WTC11 (cell line): ENCODE data around the gene RNGTT. TPM values are rescaled to one million over a fixed set of nuclear protein-coding genes. Genes with fewer than 3 reads are reported as not detected.

ENCODE experiments used
- ATAC-seq: fragments of 200-7000 bp; cut with Tn5 transposase; 2 replicates; pipeline ENCODE4 v1.10.0; 2021; ENCODE audit warnings: mild to moderate bottlenecking, moderate library complexity
- CTCF ChIA-PET: fragments of 300-600 bp; sonication (Branson Sonifier 250); formaldehyde crosslinking; loops from one replicate; lab custom pipeline; 2021; ENCODE audit warnings: antibody characterized with exemption; lab: Charles Lee
- POLR2A ChIA-PET: fragments of 350-600 bp; sonication (Branson Sonifier 250); formaldehyde crosslinking; loops from one replicate; lab custom pipeline; 2021; ENCODE audit warnings: antibody characterized with exemption; lab: Charles Lee
- DNase-seq: peaks from one replicate; pipeline ENCODE4 v3.0.0; 2021; ENCODE audit warnings: low spot score
- H3K27ac Mint-ChIP-seq: 2 replicates; pipeline ENCODE4 v1.8.0; 2021; ENCODE audit warnings: mixed read lengths
- H3K27me3 Mint-ChIP-seq: 2 replicates; pipeline ENCODE4 v1.8.0; 2021; ENCODE audit warnings: low read depth, mild to moderate bottlenecking, moderate library complexity, mixed read lengths
- H3K36me3 Mint-ChIP-seq: 2 replicates; pipeline ENCODE4 v1.8.0; 2021; ENCODE audit warnings: mixed read lengths
- H3K4me1 Mint-ChIP-seq: 2 replicates; pipeline ENCODE4 v1.8.0; 2022; ENCODE audit warnings: mixed read lengths
- H3K4me3 Mint-ChIP-seq: 2 replicates; pipeline ENCODE4 v1.8.0; 2021; ENCODE audit warnings: mild to moderate bottlenecking, moderate library complexity, mixed read lengths
- H3K9me3 Mint-ChIP-seq: 2 replicates; pipeline ENCODE4 v1.8.0; 2021; ENCODE audit warnings: mixed read lengths
- CBFB ChIP-seq: sonication (generic); formaldehyde crosslinking; IDR thresholded peaks from 2 replicates; pipeline ENCODE4 v1.8.1; 2022; ENCODE audit warnings: mild to moderate bottlenecking, low read depth, missing genetic modification reagents
- ESRRA ChIP-seq: sonication (generic); formaldehyde crosslinking; IDR thresholded peaks from 2 replicates; pipeline ENCODE4 v1.8.1; 2022; ENCODE audit warnings: mild to moderate bottlenecking, missing genetic modification reagents, borderline replicate concordance
- ETV6 ChIP-seq: sonication (generic); formaldehyde crosslinking; IDR thresholded peaks from 2 replicates; pipeline ENCODE4 v1.8.1; 2022; ENCODE audit warnings: mild to moderate bottlenecking, missing genetic modification reagents
- IRF2 ChIP-seq: sonication (generic); formaldehyde crosslinking; IDR thresholded peaks from 2 replicates; pipeline ENCODE4 v1.8.0; 2022; ENCODE audit warnings: low read depth, missing genetic modification reagents, borderline replicate concordance
- MAX ChIP-seq: sonication (generic); formaldehyde crosslinking; IDR thresholded peaks from 2 replicates; pipeline ENCODE4 v1.8.0; 2022; ENCODE audit warnings: mild to moderate bottlenecking, missing genetic modification reagents
- MXD4 ChIP-seq: fragments of 250-450 bp; sonication (Bioruptor Pico); IDR thresholded peaks from 2 replicates; pipeline ENCODE4 v1.8.0; 2021; ENCODE audit warnings: mild to moderate bottlenecking, moderate library complexity, borderline replicate concordance
- NFE2L1 ChIP-seq: sonication (generic); formaldehyde crosslinking; IDR thresholded peaks from 2 replicates; pipeline ENCODE4 v1.8.1; 2023; ENCODE audit warnings: missing genetic modification reagents
- PREB ChIP-seq: sonication (generic); formaldehyde crosslinking; IDR thresholded peaks from 2 replicates; pipeline ENCODE4 v1.8.1; 2022; ENCODE audit warnings: mild to moderate bottlenecking, missing genetic modification reagents, moderate library complexity, borderline replicate concordance
- RELA ChIP-seq: sonication (generic); formaldehyde crosslinking; IDR thresholded peaks from 2 replicates; pipeline ENCODE4 v1.8.1; 2022; ENCODE audit warnings: missing genetic modification reagents, mild to moderate bottlenecking, borderline replicate concordance
- RORB ChIP-seq: fragments of 250-450 bp; sonication (Bioruptor Pico); IDR thresholded peaks from 2 replicates; pipeline ENCODE4 v1.9.0; 2021; ENCODE audit warnings: mild to moderate bottlenecking
- SOX15 ChIP-seq: fragments of 250-450 bp; sonication (Bioruptor Pico); IDR thresholded peaks from 2 replicates; pipeline ENCODE4 v1.9.0; 2021; ENCODE audit warnings: mild to moderate bottlenecking
- USF2 ChIP-seq: sonication (generic); formaldehyde crosslinking; IDR thresholded peaks from 2 replicates; pipeline ENCODE4 v1.8.1; 2023; ENCODE audit warnings: mild to moderate bottlenecking, missing genetic modification reagents, moderate library complexity
- ZNF232 ChIP-seq: sonication (generic); formaldehyde crosslinking; IDR thresholded peaks from 2 replicates; pipeline ENCODE4 v1.8.0; 2022; ENCODE audit warnings: mild to moderate bottlenecking, missing genetic modification reagents
- ZNF317 ChIP-seq: sonication (generic); formaldehyde crosslinking; IDR thresholded peaks from 2 replicates; pipeline ENCODE4 v1.8.1; 2023; ENCODE audit warnings: low read depth, mild to moderate bottlenecking, moderate library complexity, missing genetic modification reagents, borderline replicate concordance
- ZNF671 ChIP-seq: fragments of 250-450 bp; sonication (Bioruptor Pico); IDR thresholded peaks from 2 replicates; pipeline ENCODE4 v1.8.0; 2021; ENCODE audit warnings: mild to moderate bottlenecking
- total RNA-seq: library from RNA; stranded (reverse); gene quantifications from 3 replicates; pipeline ENCODE4 v1.2.3, GENCODE V29; 2021
- TF ChIP-seq, protein P1 (sequence below): fragments of 200-600 bp; IDR thresholded peaks from 2 replicates; pipeline ENCODE4 v1.8.0; 2022; ENCODE audit warnings: antibody characterized with exemption
- TF ChIP-seq, protein P2 (sequence below): sonication (generic); formaldehyde crosslinking; IDR thresholded peaks from 2 replicates; pipeline ENCODE4 v1.8.0; 2022; ENCODE audit warnings: mild to moderate bottlenecking, missing genetic modification reagents
- TF ChIP-seq, protein P3 (sequence below): fragments of 250-450 bp; sonication (Bioruptor Pico); IDR thresholded peaks from 2 replicates; pipeline ENCODE4 v2.1.2; 2022; ENCODE audit warnings: mild to moderate bottlenecking, moderate library complexity
- TF ChIP-seq, protein P4 (sequence below): sonication (generic); formaldehyde crosslinking; IDR thresholded peaks from 2 replicates; pipeline ENCODE4 v1.8.1; 2023; ENCODE audit warnings: mild to moderate bottlenecking, missing genetic modification reagents
- TF ChIP-seq, protein P5 (sequence below): sonication (generic); formaldehyde crosslinking; IDR thresholded peaks from 2 replicates; pipeline ENCODE4 v1.8.0; 2022; ENCODE audit warnings: missing genetic modification reagents

The RNGTT gene
- total RNA-seq, 1 experiment from 2014 or later, result 20.4 TPM

GRCh38 chr6:88677356-88677755 lies 286.1 kb downstream of the RNGTT start:
- ATAC-seq, result no peak
- no peak overlapping the region for H3K27ac Mint-ChIP-seq
- POLR2A ChIA-PET, result interaction anchor here (0.7 kb wide), 2 partner anchors 20 to 31 kb away, joined by 3 to 4 read pairs; no protein-coding TSS in a partner anchor

More at GRCh38 chr6:88677356-88677755, 286.1 kb downstream of the RNGTT start:
- H3K27me3 Mint-ChIP-seq, result no peaks in the 10 kb centered on the region
- no peak for DNase-seq
- no peak overlapping the region for H3K4me3 Mint-ChIP-seq
- TF ChIP-seq CBFB (CRISPR knock-in tag), result no peak
- TF ChIP-seq USF2 (CRISPR knock-in tag), result no peak
- no peak for TF ChIP-seq RELA (CRISPR knock-in tag)
- TF ChIP-seq, protein P1, sequence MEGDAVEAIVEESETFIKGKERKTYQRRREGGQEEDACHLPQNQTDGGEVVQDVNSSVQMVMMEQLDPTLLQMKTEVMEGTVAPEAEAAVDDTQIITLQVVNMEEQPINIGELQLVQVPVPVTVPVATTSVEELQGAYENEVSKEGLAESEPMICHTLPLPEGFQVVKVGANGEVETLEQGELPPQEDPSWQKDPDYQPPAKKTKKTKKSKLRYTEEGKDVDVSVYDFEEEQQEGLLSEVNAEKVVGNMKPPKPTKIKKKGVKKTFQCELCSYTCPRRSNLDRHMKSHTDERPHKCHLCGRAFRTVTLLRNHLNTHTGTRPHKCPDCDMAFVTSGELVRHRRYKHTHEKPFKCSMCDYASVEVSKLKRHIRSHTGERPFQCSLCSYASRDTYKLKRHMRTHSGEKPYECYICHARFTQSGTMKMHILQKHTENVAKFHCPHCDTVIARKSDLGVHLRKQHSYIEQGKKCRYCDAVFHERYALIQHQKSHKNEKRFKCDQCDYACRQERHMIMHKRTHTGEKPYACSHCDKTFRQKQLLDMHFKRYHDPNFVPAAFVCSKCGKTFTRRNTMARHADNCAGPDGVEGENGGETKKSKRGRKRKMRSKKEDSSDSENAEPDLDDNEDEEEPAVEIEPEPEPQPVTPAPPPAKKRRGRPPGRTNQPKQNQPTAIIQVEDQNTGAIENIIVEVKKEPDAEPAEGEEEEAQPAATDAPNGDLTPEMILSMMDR, result no peak
- TF ChIP-seq MXD4 (CRISPR knock-in tag), result no peak
- no peak for TF ChIP-seq ESRRA (CRISPR knock-in tag)
- TF ChIP-seq, protein P2, sequence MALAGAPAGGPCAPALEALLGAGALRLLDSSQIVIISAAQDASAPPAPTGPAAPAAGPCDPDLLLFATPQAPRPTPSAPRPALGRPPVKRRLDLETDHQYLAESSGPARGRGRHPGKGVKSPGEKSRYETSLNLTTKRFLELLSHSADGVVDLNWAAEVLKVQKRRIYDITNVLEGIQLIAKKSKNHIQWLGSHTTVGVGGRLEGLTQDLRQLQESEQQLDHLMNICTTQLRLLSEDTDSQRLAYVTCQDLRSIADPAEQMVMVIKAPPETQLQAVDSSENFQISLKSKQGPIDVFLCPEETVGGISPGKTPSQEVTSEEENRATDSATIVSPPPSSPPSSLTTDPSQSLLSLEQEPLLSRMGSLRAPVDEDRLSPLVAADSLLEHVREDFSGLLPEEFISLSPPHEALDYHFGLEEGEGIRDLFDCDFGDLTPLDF (CRISPR knock-in tag), result no peak
- TF ChIP-seq, protein P3, sequence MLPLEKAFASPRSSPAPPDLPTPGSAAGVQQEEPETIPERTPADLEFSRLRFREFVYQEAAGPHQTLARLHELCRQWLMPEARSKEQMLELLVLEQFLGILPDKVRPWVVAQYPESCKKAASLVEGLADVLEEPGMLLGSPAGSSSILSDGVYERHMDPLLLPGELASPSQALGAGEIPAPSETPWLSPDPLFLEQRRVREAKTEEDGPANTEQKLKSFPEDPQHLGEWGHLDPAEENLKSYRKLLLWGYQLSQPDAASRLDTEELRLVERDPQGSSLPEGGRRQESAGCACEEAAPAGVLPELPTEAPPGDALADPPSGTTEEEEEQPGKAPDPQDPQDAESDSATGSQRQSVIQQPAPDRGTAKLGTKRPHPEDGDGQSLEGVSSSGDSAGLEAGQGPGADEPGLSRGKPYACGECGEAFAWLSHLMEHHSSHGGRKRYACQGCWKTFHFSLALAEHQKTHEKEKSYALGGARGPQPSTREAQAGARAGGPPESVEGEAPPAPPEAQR (CRISPR knock-in tag), result no peak
- no peak for TF ChIP-seq MAX
- TF ChIP-seq, protein P4, sequence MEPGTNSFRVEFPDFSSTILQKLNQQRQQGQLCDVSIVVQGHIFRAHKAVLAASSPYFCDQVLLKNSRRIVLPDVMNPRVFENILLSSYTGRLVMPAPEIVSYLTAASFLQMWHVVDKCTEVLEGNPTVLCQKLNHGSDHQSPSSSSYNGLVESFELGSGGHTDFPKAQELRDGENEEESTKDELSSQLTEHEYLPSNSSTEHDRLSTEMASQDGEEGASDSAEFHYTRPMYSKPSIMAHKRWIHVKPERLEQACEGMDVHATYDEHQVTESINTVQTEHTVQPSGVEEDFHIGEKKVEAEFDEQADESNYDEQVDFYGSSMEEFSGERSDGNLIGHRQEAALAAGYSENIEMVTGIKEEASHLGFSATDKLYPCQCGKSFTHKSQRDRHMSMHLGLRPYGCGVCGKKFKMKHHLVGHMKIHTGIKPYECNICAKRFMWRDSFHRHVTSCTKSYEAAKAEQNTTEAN, result no peak
- TF ChIP-seq ZNF671 (CRISPR knock-in tag), result no peak
- no peak for TF ChIP-seq ETV6 (CRISPR knock-in tag)
- no peak for TF ChIP-seq RORB
- TF ChIP-seq ZNF317, result no peak
- TF ChIP-seq SOX15 (CRISPR knock-in tag), result no peak
- no peak for TF ChIP-seq IRF2 (CRISPR knock-in tag)
- no peak for TF ChIP-seq PREB (CRISPR knock-in tag)
- no peak for TF ChIP-seq ZNF232 (CRISPR knock-in tag)
- TF ChIP-seq NFE2L1 (CRISPR knock-in tag), result no peak
- TF ChIP-seq, protein P5, sequence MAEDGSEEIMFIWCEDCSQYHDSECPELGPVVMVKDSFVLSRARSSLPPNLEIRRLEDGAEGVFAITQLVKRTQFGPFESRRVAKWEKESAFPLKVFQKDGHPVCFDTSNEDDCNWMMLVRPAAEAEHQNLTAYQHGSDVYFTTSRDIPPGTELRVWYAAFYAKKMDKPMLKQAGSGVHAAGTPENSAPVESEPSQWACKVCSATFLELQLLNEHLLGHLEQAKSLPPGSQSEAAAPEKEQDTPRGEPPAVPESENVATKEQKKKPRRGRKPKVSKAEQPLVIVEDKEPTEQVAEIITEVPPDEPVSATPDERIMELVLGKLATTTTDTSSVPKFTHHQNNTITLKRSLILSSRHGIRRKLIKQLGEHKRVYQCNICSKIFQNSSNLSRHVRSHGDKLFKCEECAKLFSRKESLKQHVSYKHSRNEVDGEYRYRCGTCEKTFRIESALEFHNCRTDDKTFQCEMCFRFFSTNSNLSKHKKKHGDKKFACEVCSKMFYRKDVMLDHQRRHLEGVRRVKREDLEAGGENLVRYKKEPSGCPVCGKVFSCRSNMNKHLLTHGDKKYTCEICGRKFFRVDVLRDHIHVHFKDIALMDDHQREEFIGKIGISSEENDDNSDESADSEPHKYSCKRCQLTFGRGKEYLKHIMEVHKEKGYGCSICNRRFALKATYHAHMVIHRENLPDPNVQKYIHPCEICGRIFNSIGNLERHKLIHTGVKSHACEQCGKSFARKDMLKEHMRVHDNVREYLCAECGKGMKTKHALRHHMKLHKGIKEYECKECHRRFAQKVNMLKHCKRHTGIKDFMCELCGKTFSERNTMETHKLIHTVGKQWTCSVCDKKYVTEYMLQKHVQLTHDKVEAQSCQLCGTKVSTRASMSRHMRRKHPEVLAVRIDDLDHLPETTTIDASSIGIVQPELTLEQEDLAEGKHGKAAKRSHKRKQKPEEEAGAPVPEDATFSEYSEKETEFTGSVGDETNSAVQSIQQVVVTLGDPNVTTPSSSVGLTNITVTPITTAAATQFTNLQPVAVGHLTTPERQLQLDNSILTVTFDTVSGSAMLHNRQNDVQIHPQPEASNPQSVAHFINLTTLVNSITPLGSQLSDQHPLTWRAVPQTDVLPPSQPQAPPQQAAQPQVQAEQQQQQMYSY (CRISPR knock-in tag), result no peak
- H3K36me3 Mint-ChIP-seq, result peaks cover 5% of the 10 kb centered on the region
- CTCF ChIA-PET, result no interaction called here
- peaks cover 12% of the 10 kb centered on the region for H3K9me3 Mint-ChIP-seq
- peaks cover 15% of the 10 kb centered on the region for H3K4me1 Mint-ChIP-seq
